GM10266 (cell line): ENCODE measurements around the gene RNF220.
A peak's percentile ranks its signal among the peaks of the same experiment; 100 is the strongest.

ENCODE experiments used
- DNase-seq: peaks from one replicate; pipeline ENCODE4 v3.0.0; 2012; ENCODE audit errors: extremely low spot score
- TF ChIP-seq, protein P1 (sequence below): IDR thresholded peaks from 2 replicates; pipeline ENCODE4 v1.5.1; 2012; ENCODE audit warnings: mild to moderate bottlenecking, low read depth; ENCODE audit not compliant: control insufficient read depth, insufficient read depth; ENCODE audit errors: missing control alignments

Gene RNF220

DNA sequence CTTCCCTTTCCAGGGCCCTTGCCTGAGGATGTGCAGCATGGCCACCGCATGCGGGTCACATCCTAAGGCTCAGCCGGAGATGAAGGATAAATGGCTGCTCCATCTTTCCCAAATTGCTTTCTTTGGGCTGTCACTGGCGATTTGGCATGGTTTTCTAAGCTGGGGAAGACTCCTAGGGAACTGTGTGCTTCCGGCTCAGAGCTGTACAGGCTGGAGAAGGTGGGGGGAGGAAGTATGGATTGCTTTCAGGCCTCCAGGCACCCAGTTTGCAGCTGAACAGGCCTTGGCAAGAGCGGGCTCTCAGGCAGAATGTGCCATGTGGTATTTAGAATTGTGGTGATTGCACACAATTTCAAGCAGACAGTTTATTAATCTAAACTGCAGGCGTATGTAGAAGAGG is 220.3 kb downstream of the RNF220 start:
- TF ChIP-seq, protein P1, sequence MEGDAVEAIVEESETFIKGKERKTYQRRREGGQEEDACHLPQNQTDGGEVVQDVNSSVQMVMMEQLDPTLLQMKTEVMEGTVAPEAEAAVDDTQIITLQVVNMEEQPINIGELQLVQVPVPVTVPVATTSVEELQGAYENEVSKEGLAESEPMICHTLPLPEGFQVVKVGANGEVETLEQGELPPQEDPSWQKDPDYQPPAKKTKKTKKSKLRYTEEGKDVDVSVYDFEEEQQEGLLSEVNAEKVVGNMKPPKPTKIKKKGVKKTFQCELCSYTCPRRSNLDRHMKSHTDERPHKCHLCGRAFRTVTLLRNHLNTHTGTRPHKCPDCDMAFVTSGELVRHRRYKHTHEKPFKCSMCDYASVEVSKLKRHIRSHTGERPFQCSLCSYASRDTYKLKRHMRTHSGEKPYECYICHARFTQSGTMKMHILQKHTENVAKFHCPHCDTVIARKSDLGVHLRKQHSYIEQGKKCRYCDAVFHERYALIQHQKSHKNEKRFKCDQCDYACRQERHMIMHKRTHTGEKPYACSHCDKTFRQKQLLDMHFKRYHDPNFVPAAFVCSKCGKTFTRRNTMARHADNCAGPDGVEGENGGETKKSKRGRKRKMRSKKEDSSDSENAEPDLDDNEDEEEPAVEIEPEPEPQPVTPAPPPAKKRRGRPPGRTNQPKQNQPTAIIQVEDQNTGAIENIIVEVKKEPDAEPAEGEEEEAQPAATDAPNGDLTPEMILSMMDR, result no peak
- DNase-seq, result no peak

GRCh38 chr1:44628962-44629756 is 224.1 kb downstream of the RNF220 start:
- TF ChIP-seq, protein P1, result no peak
- DNase-seq, result no peak

GRCh38 chr1:44630116-44630515 is 225.1 kb downstream of the RNF220 start:
- TF ChIP-seq, protein P1, result no peak
- no peak for DNase-seq

DNA sequence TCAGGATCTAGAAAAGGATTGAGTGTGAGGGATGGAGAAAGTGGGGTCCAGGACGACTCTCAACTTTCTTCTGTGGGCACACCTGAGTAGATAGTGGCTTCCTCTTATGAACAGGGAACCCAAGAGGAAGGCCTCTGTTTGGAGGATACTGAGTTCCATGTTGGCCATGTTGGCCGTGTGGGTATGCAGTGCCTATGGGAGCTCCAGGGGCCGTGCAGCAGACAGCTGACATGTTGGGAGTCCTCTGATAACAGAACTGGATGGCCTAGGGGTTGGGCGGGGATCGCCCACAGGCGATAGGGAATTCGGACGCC is 226.2 kb downstream of the RNF220 start:
- DNase-seq, result no peak
- TF ChIP-seq, protein P1, result no peak

DNA sequence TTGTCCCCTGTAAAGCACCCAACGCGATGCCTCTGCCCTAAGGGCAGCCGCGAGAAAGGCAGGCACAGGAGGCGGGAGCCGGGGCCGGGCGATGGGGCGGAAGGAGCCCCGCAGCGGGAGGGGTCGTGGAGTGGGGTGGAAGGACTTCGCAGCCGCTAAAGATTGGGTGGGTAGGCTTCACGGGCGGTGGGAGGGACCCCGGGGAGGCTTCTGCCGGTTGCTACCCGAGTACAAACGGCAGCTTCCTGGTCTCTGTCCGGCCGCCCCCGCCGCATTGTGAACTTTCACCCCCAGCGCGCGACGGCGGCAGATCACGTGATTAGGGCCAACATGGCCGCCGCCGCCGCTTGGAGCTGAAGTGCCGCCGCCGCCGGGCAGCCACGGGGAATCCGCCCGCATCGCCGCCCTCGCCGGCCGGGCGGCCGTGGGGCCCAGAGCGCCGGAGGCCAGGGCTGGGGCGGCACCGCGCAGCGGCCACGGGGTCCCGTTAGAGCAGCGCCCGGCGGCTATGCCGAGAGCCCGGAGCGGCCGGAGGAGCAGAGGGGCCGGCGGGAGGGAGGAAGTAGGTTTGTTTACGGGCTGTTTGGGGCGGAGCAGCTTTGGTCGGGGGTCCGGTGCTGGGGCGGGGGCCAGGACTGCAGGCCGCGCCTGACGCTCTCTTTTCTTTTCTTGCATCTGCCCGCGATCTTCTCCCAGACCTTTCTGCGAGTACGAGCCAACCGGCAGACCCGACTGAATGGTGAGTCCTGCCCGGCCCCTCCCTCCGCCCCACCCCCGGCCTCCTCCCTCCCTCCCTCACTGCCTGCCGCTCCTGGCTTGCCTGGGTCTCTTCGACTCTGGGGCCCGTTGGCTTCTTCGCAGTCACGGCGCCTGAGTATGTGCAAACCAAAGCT is 226.8 kb downstream of the RNF220 start:
- TF ChIP-seq, protein P1, result no peak
- peak; percentile 97 for DNase-seq

- DNase-seq, result peak; percentile 52
- TF ChIP-seq, protein P1, result no peak
Measured at GRCh38 chr1:44632598-44632997, 227.5 kb downstream of the RNF220 start.
